Left ventricle myocardium inferior (tissue), 1 donor: ENCODE measurements around the gene RRP1B. TPM values are rescaled to one million over a fixed set of nuclear protein-coding genes. Genes with fewer than 3 reads are reported as not detected.

Source experiments
- DNase-seq: peaks from one replicate; pipeline ENCODE4 v3.0.0-alpha.2; 2020
- H3K27ac ChIP-seq: fragments of 200-600 bp; replicated peaks from 2 replicates; pipeline ENCODE4 v1.8.0; 2021
- H3K27me3 ChIP-seq: fragments of 200-600 bp; 2 replicates; pipeline ENCODE4 v1.8.0; 2021; ENCODE audit warnings: low read depth
- H3K36me3 ChIP-seq: fragments of 200-600 bp; 2 replicates; pipeline ENCODE4 v1.8.0; 2021
- H3K4me1 ChIP-seq: fragments of 200-600 bp; 2 replicates; pipeline ENCODE4 v1.8.0; 2021
- H3K4me3 ChIP-seq: fragments of 200-600 bp; 2 replicates; pipeline ENCODE4 v1.8.0; 2021; ENCODE audit warnings: mild to moderate bottlenecking, moderate library complexity
- H3K9me3 ChIP-seq: fragments of 200-600 bp; replicated peaks from 2 replicates; pipeline ENCODE4 v1.8.0; 2021
- CTCF ChIP-seq: fragments of 200-600 bp; IDR thresholded peaks from 2 replicates; pipeline ENCODE4 v1.8.0; 2021; ENCODE audit warnings: antibody characterized with exemption, mild to moderate bottlenecking, borderline replicate concordance
- intact Hi-C: fragments of 100-400 bp; cut with micrococcal nuclease; formaldehyde crosslinking; loops from one replicate; pipeline ENCODE4 v1.11.0; 2022
- total RNA-seq: library from RNA; stranded (reverse); fragmentation: NEBNext Ultra II Directional; extraction: Animal tissue kit (Norgen Biotek cat#: 25700); gene quantifications from one replicate; pipeline ENCODE4 v1.2.1, GENCODE V29; 2021
- donor health status: DM: no; HTN: yes; CAD: no; lungs with severe emphysema.

The RRP1B gene
- total RNA-seq, 1 donor from 2014 or later = 8.9 TPM

GRCh38 chr21:43723648-43724047 lies 64.3 kb downstream of the RRP1B start:
- H3K9me3 ChIP-seq = no peaks in the 10 kb centered on the region
- peak; percentile 45 for DNase-seq
- H3K4me3 ChIP-seq = no peak overlapping the region
- H3K27ac ChIP-seq = no peak overlapping the region
- intact Hi-C loops = no loop called here
- H3K36me3 ChIP-seq = peaks cover 6% of the 10 kb centered on the region
- H3K4me1 ChIP-seq = peaks cover 81% of the 10 kb centered on the region
- H3K27me3 ChIP-seq = no peaks in the 10 kb centered on the region
- no peak for TF ChIP-seq CTCF

GRCh38 chr21:43726686-43727518 lies 67.5 kb downstream of the RRP1B start:
- intact Hi-C loops = no loop called here
- H3K27ac ChIP-seq = peak overlapping the region; percentile 95
- DNase-seq = peak; percentile 36
- H3K4me1 ChIP-seq = peaks cover 70% of the 10 kb centered on the region
- TF ChIP-seq CTCF = no peak
- peaks cover 6% of the 10 kb centered on the region for H3K36me3 ChIP-seq
- no peaks in the 10 kb centered on the region for H3K9me3 ChIP-seq
- peak overlapping the region; percentile 75 for H3K4me3 ChIP-seq
- H3K27me3 ChIP-seq = no peaks in the 10 kb centered on the region

- H3K4me3 ChIP-seq = peak overlapping the region; percentile 75
- H3K27ac ChIP-seq = peak overlapping the region; percentile 95
- H3K27me3 ChIP-seq = no peaks in the 10 kb centered on the region
- H3K4me1 ChIP-seq = peaks cover 71% of the 10 kb centered on the region
- TF ChIP-seq CTCF = peak; percentile 14
- peak; percentile 64 for DNase-seq
- peaks cover 6% of the 10 kb centered on the region for H3K36me3 ChIP-seq
- intact Hi-C loops = no loop called here
- H3K9me3 ChIP-seq = no peaks in the 10 kb centered on the region
These were observed 68.3 kb downstream of the RRP1B start for GRCh38 chr21:43727519-43728153.

- peaks cover 76% of the 10 kb centered on the region for H3K4me1 ChIP-seq
- no peak for DNase-seq
- intact Hi-C loops = no loop called here
These were observed 68.8 kb downstream of the RRP1B start for GRCh38 chr21:43728154-43728466.

More at GRCh38 chr21:43728154-43728466, 68.8 kb downstream of the RRP1B start:
- Histone ChIP-seq H3K36me3 (peaks cover 6% of the 10 kb centered on the region), H3K9me3 (no peaks in the 10 kb centered on the region), H3K27me3 (no peaks in the 10 kb centered on the region), H3K4me3 (peak overlapping the region; percentile 75), H3K27ac (peak overlapping the region; percentile 95)
- no peak for TF ChIP-seq CTCF
